Subcutaneous adipose tissue (tissue), 4 donors: ENCODE results near the gene HMCES. TPM values are rescaled to one million over a fixed set of nuclear protein-coding genes. Genes with fewer than 3 reads are reported as not detected.

ENCODE experiments used
- CTCF ChIP-seq: fragments of 450-650 bp; IDR thresholded peaks from one replicate; pipeline ENCODE4 v1.5.1; 2016; ENCODE audit warnings: low read depth, mild to moderate bottlenecking, control low read depth, antibody characterized with exemption, moderate library complexity
- total RNA-seq, 4 donors: library from RNA; depleted of rRNA; stranded (reverse); fragments of >200 nt; gene quantifications; one replicate each; pipeline ENCODE4 v1.1.0, GENCODE V29; 2016

Gene HMCES
- total RNA-seq, 4 donors from 2014 or later, result 23.6 to 62.9 (median 28.2) TPM

- TF ChIP-seq CTCF, result no peak
Measured at GRCh38 chr3:129277829-129278271, 820 bp upstream of the HMCES start.

- no peak for TF ChIP-seq CTCF
Measured at GRCh38 chr3:129278966-129279906, 566 bp downstream of the HMCES start.

GRCh38 chr3:129280183-129280582, 1.5 kb downstream of the HMCES start:
- TF ChIP-seq CTCF, result no peak

- no peak for TF ChIP-seq CTCF
Measured at GRCh38 chr3:129281726-129282125, 3.1 kb downstream of the HMCES start.

- TF ChIP-seq CTCF, result no peak
Measured at GRCh38 chr3:129282727-129283327, 4.2 kb downstream of the HMCES start.

- TF ChIP-seq CTCF, result no peak
Measured at GRCh38 chr3:129286081-129286480, 7.4 kb downstream of the HMCES start.

- no peak for TF ChIP-seq CTCF
Measured at GRCh38 chr3:129288446-129288845, 9.8 kb downstream of the HMCES start.
